OCI-LY1 (cell line): Measurements from ENCODE around the gene COL23A1.

Source experiments
- EZH2 ChIP-seq: fragments of 200-600 bp; sonication (generic), shearing (Covaris generic); IDR thresholded peaks from 2 replicates; pipeline ENCODE4 v1.8.0; 2017; ENCODE audit warnings: borderline replicate concordance, mixed run types, mild to moderate bottlenecking, antibody characterized with exemption, low read length, moderate library complexity, mixed read lengths
- TF ChIP-seq, protein P1 (sequence below): fragments of 200-600 bp; sonication (generic), shearing (Covaris generic); IDR thresholded peaks from 2 replicates; pipeline ENCODE4 v1.5.1; 2017; ENCODE audit warnings: mild to moderate bottlenecking, antibody characterized with exemption, low read length, moderate library complexity, mixed read lengths

GRCh38 chr5:178530526-178530925, 59.7 kb downstream of the COL23A1 start:
- TF ChIP-seq, protein P1, sequence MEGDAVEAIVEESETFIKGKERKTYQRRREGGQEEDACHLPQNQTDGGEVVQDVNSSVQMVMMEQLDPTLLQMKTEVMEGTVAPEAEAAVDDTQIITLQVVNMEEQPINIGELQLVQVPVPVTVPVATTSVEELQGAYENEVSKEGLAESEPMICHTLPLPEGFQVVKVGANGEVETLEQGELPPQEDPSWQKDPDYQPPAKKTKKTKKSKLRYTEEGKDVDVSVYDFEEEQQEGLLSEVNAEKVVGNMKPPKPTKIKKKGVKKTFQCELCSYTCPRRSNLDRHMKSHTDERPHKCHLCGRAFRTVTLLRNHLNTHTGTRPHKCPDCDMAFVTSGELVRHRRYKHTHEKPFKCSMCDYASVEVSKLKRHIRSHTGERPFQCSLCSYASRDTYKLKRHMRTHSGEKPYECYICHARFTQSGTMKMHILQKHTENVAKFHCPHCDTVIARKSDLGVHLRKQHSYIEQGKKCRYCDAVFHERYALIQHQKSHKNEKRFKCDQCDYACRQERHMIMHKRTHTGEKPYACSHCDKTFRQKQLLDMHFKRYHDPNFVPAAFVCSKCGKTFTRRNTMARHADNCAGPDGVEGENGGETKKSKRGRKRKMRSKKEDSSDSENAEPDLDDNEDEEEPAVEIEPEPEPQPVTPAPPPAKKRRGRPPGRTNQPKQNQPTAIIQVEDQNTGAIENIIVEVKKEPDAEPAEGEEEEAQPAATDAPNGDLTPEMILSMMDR, result no peak
- no peak for TF ChIP-seq EZH2
